ENCODE data around the gene TM2D3.
"Not testable (repeated sequence)": the region's sequence is repeated elsewhere in the genome, so short reads cannot be mapped to it uniquely, and the experiment has no call there.

The TM2D3 gene

DNA sequence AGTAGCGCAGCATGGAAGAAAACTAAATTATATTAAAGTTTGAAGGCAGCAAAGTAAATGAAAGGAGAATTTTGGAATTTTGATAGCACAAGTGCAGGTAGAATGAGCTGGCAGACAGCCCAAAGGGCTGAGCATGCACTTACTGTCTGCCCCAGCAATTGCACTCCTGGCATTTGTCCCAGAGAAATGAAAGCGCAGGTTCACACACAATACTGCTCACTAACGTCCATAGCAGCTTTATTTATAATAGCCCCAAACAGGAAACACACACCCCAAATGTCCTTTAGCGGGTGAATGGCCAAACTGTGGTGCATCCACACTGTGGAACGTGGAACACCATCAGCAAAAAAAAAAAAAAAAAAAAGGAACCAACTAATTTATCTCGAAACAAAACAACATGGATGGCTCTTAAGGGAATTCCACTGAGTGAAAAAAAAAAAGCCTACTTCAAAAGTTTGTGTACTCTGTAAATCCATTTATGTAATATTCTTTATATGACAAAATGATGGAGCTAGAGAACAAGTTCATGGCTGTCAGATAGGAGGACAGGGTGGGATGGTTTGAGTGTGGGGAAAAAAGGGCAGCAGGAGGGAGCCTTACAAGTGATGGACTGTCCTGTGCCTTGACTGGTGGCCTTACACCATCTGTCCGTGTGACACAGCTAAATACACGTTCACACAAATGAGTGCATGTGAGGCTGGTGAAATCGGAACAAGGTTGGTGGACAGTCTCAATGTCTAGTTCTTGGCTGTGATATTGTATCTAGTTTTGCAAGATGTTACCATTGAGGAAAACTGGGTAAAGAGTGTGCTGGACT is 6.0 kb upstream of the TM2D3 start:
- no peak for FAIRE-seq
- no peak for DNase-seq (ENCODE audit: low spot score)

- no peak for DNase-seq (ENCODE audit: low spot score)
- no peak for FAIRE-seq
Observed at GRCh38 chr15:101657171-101657570, 5.0 kb upstream of the TM2D3 start.

DNA sequence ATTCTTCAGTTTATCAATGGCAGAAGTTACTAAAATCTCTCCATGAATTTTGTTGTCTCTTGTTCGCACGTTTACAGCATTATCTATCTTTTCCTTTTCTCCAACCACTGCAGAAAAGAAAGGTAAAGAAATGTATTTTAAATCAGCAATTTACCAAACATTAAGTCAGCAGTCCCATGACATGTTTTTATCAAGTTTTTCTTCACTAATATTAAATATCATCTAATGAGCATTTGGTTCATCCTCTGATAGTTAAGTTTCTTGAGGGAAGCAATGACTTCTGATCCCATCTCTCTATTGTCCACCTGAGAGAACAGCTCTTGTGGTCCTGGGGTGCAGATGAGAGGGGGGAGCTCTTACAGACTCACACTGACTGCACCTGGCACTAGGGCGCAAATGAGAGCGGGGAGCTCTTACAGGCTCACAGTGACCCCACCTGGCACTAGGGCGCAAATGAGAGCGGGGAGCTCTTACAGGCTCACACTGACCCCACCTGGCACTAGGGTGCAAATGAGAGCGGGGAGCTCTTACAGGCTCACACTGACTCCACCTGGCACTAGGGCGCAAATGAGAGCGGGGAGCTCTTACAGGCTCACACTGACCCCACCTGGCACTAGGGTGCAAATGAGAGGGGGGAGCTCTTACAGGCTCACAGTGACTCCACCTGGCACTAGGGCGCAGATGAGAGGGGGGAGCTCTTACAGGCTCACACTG is 2.6 kb upstream of the TM2D3 start:
- DNase-seq (ENCODE audit: low spot score); FAIRE-seq: not testable (repeated sequence)

DNA sequence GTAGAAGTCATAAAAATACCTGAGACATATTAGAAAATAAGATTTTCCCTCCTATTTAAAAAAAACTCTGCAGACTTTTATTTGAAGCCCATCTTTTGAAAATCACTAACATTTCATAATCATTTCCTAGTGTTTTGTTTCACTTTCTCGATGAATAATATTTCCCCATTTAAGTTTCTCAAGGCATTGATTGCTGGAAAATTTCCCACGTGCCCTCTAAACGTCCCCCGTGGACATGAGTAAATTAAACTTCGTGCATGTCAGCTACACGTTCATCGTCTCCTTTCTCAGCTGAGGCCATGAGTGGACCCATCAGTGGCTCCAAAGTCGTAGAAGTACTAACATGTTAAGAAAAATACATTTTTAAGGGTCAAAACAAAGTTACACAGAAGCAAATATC is 2.0 kb upstream of the TM2D3 start:
- DNase-seq (ENCODE audit: low spot score) (no peak), FAIRE-seq (no peak)

DNA sequence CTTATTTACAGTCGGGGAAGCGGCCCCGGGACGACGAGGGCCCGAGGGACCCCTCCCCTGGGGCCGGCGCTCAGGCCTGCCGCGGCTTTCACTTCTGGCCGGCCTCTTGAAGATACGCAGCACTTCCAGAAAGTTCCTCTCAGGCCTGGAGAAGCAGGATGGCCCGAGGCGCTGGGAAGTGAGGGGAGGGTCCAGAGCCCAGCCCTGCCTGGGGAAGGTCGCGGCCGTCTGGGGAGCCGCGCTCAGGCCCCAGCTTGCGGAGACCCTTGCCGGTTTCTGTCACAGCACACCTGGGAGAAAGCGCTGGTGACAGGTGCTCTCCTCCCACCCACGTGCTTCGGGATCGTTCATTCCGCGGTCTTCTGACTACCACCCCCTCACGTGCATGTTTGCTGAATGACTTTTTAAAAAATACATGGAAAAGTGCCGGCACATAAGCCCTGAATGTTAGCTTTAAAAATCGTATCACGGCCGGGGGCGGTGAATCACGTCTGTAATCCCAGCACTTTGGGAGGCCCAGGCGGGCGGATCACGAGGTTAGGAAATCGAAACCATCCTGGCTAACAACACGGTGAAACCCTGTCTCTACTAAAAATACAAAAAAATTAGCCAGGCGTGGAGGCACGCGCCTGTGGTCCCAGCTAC is 727 bp upstream of the TM2D3 start:
- DNase-seq (ENCODE audit: low spot score) = peak; percentile 42
- FAIRE-seq = no peak

GRCh38 chr15:101651554-101652097 is 555 bp downstream of the TM2D3 start:
- FAIRE-seq = no peak
- DNase-seq (ENCODE audit: low spot score) = no peak

GRCh38 chr15:101650145-101650544 is 2.0 kb downstream of the TM2D3 start:
- FAIRE-seq (no peak), DNase-seq (ENCODE audit: low spot score) (no peak)

GRCh38 chr15:101648356-101648755 is 3.8 kb downstream of the TM2D3 start:
- no peak for FAIRE-seq
- no peak for DNase-seq (ENCODE audit: low spot score)

DNA sequence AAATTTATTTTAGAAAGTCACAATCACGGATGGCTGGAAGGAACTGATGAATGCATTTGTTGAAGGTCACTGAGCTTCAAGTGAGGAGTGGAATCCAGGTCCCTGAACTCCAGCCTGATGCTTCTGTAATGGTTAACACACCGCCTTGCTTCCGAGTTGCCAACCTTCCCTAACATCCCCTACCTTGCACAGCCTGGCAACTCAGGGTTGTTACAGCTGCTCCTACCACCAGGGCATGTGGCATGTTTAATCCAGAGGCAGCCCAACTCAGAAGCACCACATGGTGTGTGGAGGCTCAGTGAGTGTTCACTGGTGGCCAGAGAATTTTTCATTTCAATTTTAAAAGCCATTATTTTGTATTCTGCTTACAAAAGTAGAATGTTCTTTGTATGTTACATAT is 4.9 kb downstream of the TM2D3 start:
- FAIRE-seq (no peak), DNase-seq (ENCODE audit: low spot score) (no peak)

DNA sequence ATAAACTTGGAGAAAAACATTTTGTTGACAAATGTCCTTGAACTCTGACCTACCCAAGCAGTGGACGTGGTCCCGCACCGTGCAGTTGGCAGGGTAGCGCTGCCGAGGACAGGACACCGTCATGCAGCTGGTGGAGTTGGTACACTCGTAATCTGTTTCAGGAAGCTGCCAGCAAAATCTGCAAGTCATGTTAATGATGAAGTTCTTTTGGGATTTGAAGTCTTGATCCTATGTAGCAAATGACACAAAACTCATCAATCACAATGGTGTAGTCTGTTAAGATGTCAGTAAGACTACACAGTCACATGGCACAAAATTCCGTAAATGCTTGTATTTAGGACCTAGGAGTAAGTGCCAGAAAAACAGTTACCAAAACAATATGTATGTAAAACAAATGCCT is 5.5 kb downstream of the TM2D3 start:
- no peak for FAIRE-seq
- no peak for DNase-seq (ENCODE audit: low spot score)

GRCh38 chr15:101642361-101642760 is 9.8 kb downstream of the TM2D3 start:
- FAIRE-seq (no peak), DNase-seq (ENCODE audit: low spot score) (no peak)

DNA sequence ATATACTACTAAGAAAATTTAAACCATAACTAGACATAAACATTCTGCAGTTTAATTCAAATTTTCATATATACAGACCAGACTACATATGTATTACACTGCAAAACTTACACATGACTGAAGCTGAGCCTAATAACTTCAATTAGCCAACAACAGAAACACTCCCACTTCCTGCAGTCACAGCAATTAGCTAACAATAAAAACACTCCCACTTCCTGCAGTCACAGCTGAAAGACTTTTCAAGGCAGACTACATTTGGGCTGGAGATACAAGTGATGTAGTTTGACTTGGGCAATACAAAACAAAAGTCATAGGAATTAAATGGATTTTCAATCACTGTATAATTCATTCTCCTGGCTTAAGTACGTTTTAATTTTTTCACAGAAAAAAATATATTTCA is 10.3 kb downstream of the TM2D3 start:
- FAIRE-seq (no peak), DNase-seq (ENCODE audit: low spot score) (no peak)

- FAIRE-seq = no peak
- peak; percentile 49 for DNase-seq (ENCODE audit: low spot score)
Observed at GRCh38 chr15:101641129-101641764, 10.9 kb downstream of the TM2D3 start.

- DNase-seq (ENCODE audit: low spot score) (no peak), FAIRE-seq (no peak)
Observed at GRCh38 chr15:101639667-101640066, 12.5 kb downstream of the TM2D3 start.

DNA sequence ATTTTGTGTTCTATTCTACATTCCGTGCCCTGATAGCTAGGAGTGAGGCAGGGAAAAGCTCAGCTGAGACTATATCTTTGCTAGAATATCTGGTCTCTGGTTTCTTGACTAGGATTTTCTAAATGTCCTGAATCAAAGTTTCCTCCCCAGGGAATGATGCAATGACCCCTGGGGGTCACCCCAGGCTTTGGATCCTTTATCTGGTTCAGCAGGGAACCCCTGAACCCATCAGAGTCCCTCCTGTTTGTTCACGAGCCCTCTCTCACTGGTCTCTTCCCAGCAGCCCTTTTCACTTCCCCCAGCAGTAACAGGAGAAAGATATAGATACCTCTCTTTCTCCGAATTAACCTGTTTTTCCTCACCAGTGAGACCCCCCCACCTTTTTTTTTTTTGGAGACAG is 14.3 kb downstream of the TM2D3 start:
- no peak for DNase-seq (ENCODE audit: low spot score)
- FAIRE-seq = no peak

DNA sequence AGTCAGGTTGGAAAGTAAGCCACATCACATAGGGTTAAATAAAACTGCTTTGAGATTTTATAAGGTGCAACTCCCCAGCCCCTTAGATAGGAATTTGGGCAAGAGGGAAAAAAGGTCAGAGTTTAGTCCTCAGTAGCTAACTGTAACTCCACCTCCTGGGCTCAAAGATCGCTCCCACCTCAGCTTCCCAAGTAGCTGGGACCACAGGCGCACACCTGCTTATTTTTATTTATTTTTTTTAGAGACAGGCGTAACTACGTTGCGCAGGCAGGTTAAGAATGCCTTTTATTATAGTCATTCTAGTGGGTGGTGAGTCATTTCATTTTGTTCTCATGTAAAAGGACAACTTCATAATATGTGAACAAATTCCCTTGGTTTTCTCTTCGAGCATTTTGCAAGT is 14.7 kb downstream of the TM2D3 start:
- DNase-seq (ENCODE audit: low spot score) (no peak), FAIRE-seq (no peak)

DNA sequence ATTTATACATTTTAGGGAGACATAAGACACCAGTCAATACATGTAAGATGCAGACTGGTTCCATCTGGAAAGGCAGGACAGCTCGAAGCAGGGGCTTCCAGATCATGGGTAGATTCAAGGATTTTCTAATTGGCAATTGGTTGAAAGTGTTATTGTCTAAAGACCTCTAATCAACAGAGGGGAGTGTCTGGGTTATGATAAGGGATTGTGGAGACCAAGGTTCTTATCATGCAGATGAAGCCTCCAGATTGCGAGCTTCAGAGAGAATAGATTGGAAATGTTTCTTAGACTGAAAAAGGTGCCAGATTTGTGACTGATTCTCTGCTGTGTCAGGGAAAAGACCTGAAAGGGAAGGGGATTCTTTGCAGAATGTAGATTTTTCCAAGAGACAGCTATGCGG is 15.1 kb downstream of the TM2D3 start:
- FAIRE-seq = no peak

GRCh38 chr15:101635944-101636727 is 16.0 kb downstream of the TM2D3 start:
- FAIRE-seq = no peak
- no peak for DNase-seq (ENCODE audit: low spot score)

More for the DNA sequence above, 15.1 kb downstream of the TM2D3 start:
- DNase-seq (ENCODE audit: low spot score) = no peak

DNA sequence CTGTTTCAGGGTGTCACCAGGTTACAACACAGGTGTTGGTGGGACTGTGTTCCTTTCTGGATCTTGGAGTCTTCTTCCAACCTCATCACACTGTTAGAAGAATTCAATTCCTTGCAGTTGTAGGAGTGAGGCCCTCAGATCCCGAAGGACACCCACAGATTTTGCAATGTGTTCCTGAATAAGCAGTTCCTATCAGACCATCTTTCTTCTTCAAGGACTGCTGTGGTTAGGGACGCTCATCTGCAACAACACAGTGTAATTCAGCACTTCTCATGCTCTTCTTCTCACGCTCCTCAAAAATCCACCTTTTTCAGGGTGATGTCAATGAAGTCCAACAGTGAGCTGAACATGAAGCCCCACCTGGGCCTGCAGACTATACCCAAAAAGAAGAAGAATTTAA is 18.8 kb downstream of the TM2D3 start:
- DNase-seq (ENCODE audit: low spot score) = no peak
- FAIRE-seq = no peak

- not testable (repeated sequence) for FAIRE-seq; DNase-seq (ENCODE audit: low spot score)
Observed at GRCh38 chr15:101626729-101627128, 25.5 kb downstream of the TM2D3 start.

DNA sequence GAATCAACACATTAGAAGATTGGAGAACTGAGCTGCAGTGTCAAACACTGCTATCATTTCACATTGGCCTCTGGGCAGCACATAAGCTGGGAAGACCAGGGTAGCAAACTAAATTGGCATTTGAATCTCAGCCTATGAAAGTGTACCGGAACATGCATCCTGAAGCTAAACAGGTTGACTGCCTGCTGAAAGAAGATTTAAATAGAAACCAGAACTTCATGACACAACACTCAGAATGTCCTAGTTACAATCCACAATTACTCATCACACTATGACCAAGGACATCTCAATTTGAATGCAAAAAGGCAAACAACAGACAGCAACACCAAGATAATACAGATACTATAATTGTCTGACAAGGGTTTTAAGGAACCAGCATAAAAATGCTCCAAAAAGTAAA is 26.2 kb downstream of the TM2D3 start:
- FAIRE-seq (no peak), DNase-seq (ENCODE audit: low spot score) (no peak)
